K562 (cell line): ENCODE measurements around the gene SMARCA1.

Experiments
- BCL6 ChIP-seq: fragments of 250-450 bp; sonication (Bioruptor Pico); IDR thresholded peaks from 2 replicates; pipeline ENCODE4 v1.4.0; 2020
- ELF1 ChIP-seq: fragments of 200-800 bp; sonication (Bioruptor generic); IDR thresholded peaks from 2 replicates; pipeline ENCODE4 v1.6.1; 2016; ENCODE audit warnings: missing genetic modification characterization, missing compliant biosample characterization
- EZH2 ChIP-seq: IDR thresholded peaks from 2 replicates; pipeline ENCODE4 v1.6.1; 2012; ENCODE audit warnings: low read depth, mild to moderate bottlenecking, inconsistent platforms, low read length, borderline replicate concordance
- GABPA ChIP-seq: fragments of 200-800 bp; sonication (Bioruptor generic); conservative IDR thresholded peaks from 2 replicates; pipeline ENCODE4 v1.6.1; 2016; ENCODE audit warnings: low read depth, missing genetic modification characterization, missing compliant biosample characterization
- HOMEZ ChIP-seq: fragments of 250-450 bp; sonication (Bioruptor Pico); IDR thresholded peaks from 2 replicates; pipeline ENCODE4 v1.4.0; 2020; ENCODE audit warnings: mild to moderate bottlenecking, moderate library complexity
- NFE2L1 ChIP-seq: fragments of 450-650 bp; IDR thresholded peaks from 2 replicates; pipeline ENCODE4 v1.6.1; 2016; ENCODE audit warnings: missing genetic modification characterization, low read depth, mild to moderate bottlenecking, missing compliant biosample characterization, moderate library complexity, borderline replicate concordance
- RAD21 ChIP-seq, 2 experiments: fragments of 250-450 bp in 1 of 2; fragments of 450-650 bp in 1 of 2; sonication (Bioruptor Pico) in 1 of 2; formaldehyde crosslinking in 1 of 2; IDR thresholded peaks in 1 of 2; conservative IDR thresholded peaks in 1 of 2; 2 replicates each; pipeline versions ENCODE4 v1.4.0 to v1.8.0; 2020 to 2022; ENCODE audit warnings: mild to moderate bottlenecking in 2 of 2, moderate library complexity in 1 of 2
- SIN3B ChIP-seq: fragments of 450-650 bp; IDR thresholded peaks from 2 replicates; pipeline ENCODE4 v1.6.1; 2017; ENCODE audit warnings: low read depth, mild to moderate bottlenecking, moderate library complexity

GRCh38 chrX:129433945-129434344 lies 89.3 kb downstream of the SMARCA1 start:
- TF ChIP-seq BCL6 (CRISPR knock-in tag) (no peak), RAD21 (CRISPR knock-in tag; conservative IDR thresholded peaks at IDR 0.05 in 1 of 2, IDR thresholded peaks at IDR 0.05 in 1 of 2) (no peak), EZH2 (no peak), GABPA (tag) (no peak), SIN3B (no peak), HOMEZ (CRISPR knock-in tag) (no peak), NFE2L1 (tag) (no peak), ELF1 (tag) (no peak)
